IMR-90 (cell line): Measurements from ENCODE around the gene ANGPTL5. TPM values are rescaled to one million over a fixed set of nuclear protein-coding genes. Genes with fewer than 3 reads are reported as not detected.

Experiments
- ATAC-seq: fragments of 200-7000 bp; cut with Tn5 transposase; 2 replicates; pipeline ENCODE4 v1.9.1; 2020; ENCODE audit warnings: low read depth, mild to moderate bottlenecking, moderate library complexity
- BruUV-seq: library from RNA; stranded (reverse); fragments of 400-500 nt; replicated peaks from 2 replicates; lab custom pipeline; 2021; lab: Mats Ljungman, UMichigan
- CTCF ChIA-PET: fragments of 300-600 bp; formaldehyde crosslinking; extraction: SDS; loops from one replicate; lab custom pipeline; 2021; ENCODE audit warnings: antibody characterized with exemption; lab: Yijun Ruan, JAX
- POLR2A ChIA-PET: fragments of 300-600 bp; sonication (Branson Sonifier 250); formaldehyde crosslinking; loops from one replicate; lab custom pipeline; 2022; ENCODE audit warnings: antibody characterized with exemption; ENCODE audit not compliant: unreplicated experiment; lab: Charles Lee
- DNase-seq: peaks from one replicate; pipeline ENCODE4 v3.0.0; 2013
- H2AFZ ChIP-seq: replicated peaks from 2 replicates; pipeline ENCODE3; 2013; ENCODE audit warnings: low read length, mild to moderate bottlenecking; ENCODE audit not compliant: poor library complexity
- H2AK5ac ChIP-seq: 2 replicates; pipeline ENCODE4 v1.6.1; 2013; ENCODE audit warnings: low read depth, low read length, inconsistent platforms
- H2AK9ac ChIP-seq: replicated peaks from 2 replicates; pipeline ENCODE3; 2013; ENCODE audit warnings: mild to moderate bottlenecking, low read depth, low read length, moderate library complexity; ENCODE audit not compliant: poor library complexity
- H2BK120ac ChIP-seq: 2 replicates; pipeline ENCODE4 v1.6.1; 2013; ENCODE audit warnings: low read depth, low read length, inconsistent platforms
- H2BK15ac ChIP-seq: 3 replicates; pipeline ENCODE4 v1.6.1; 2013; ENCODE audit warnings: low read depth, low read length, inconsistent platforms
- H2BK20ac ChIP-seq: 2 replicates; pipeline ENCODE4 v1.6.1; 2013; ENCODE audit warnings: low read depth, mild to moderate bottlenecking, inconsistent platforms, low read length, moderate library complexity
- H2BK5ac ChIP-seq: 2 replicates; pipeline ENCODE4 v1.6.1; 2013; ENCODE audit warnings: mild to moderate bottlenecking, low read depth, low read length, inconsistent platforms; ENCODE audit not compliant: poor library complexity, severe bottlenecking
- H3K14ac ChIP-seq: replicated peaks from 2 replicates; pipeline ENCODE4 v1.6.1; 2013; ENCODE audit warnings: low read depth, low read length, inconsistent platforms
- H3K18ac ChIP-seq: 2 replicates; pipeline ENCODE4 v1.6.1; 2013; ENCODE audit warnings: low read depth, low read length, control low read depth
- H3K23ac ChIP-seq: 2 replicates; pipeline ENCODE4 v1.6.1; 2013; ENCODE audit warnings: low read depth, low read length, inconsistent platforms
- H3K27ac ChIP-seq: 2 replicates; pipeline ENCODE4 v1.5.1; 2013; ENCODE audit warnings: mild to moderate bottlenecking, control low read depth, low read length; ENCODE audit not compliant: insufficient read depth
- H3K27me3 ChIP-seq: 2 replicates; pipeline ENCODE4 v1.6.1; 2013; ENCODE audit warnings: low read length; ENCODE audit not compliant: control insufficient read depth, insufficient read depth
- H3K36me3 ChIP-seq: 2 replicates; pipeline ENCODE4 v1.6.1; 2013; ENCODE audit warnings: low read length, mixed read lengths; ENCODE audit not compliant: control insufficient read depth, insufficient read depth
- H3K4ac ChIP-seq: 2 replicates; pipeline ENCODE4 v1.6.1; 2013; ENCODE audit warnings: low read depth, low read length, inconsistent platforms
- H3K4me1 ChIP-seq: 2 replicates; pipeline ENCODE4 v1.6.1; 2013; ENCODE audit warnings: low read length, mixed read lengths; ENCODE audit not compliant: control insufficient read depth, insufficient read depth
- H3K4me2 ChIP-seq: 2 replicates; pipeline ENCODE4 v1.6.1; 2013; ENCODE audit warnings: low read depth, mild to moderate bottlenecking, control low read depth, low read length, moderate library complexity
- H3K4me3 ChIP-seq: 2 replicates; pipeline ENCODE4 v1.5.1; 2013; ENCODE audit warnings: low read depth, mild to moderate bottlenecking, control low read depth, low read length, moderate library complexity; ENCODE audit not compliant: insufficient read depth
- H3K56ac ChIP-seq: 2 replicates; pipeline ENCODE4 v1.6.1; 2013; ENCODE audit warnings: low read length, inconsistent platforms; ENCODE audit not compliant: insufficient read depth; ENCODE audit errors: extremely low read depth
- H3K79me1 ChIP-seq, 2 experiments: 2 replicates each; pipeline ENCODE4 v1.6.1; 2013; ENCODE audit warnings: low read length in 2 of 2, inconsistent platforms in 1 of 2, low read depth in 1 of 2
- H3K9ac ChIP-seq: 2 replicates; pipeline ENCODE4 v1.6.1; 2013; ENCODE audit warnings: low read depth, low read length, control low read depth
- H3K9me1 ChIP-seq: 2 replicates; pipeline ENCODE4 v1.6.1; 2013; ENCODE audit warnings: low read length, inconsistent platforms; ENCODE audit not compliant: insufficient read depth
- H3K9me3 ChIP-seq: 2 replicates; pipeline ENCODE4 v1.6.1; 2013; ENCODE audit warnings: low read length; ENCODE audit not compliant: control insufficient read depth, insufficient read depth
- H4K20me1 ChIP-seq: 2 replicates; pipeline ENCODE4 v1.6.1; 2013; ENCODE audit warnings: low read length, inconsistent platforms; ENCODE audit not compliant: insufficient read depth
- H4K5ac ChIP-seq: 2 replicates; pipeline ENCODE4 v1.6.1; 2013; ENCODE audit warnings: mild to moderate bottlenecking, low read depth, low read length, control low read depth
- H4K8ac ChIP-seq, 2 experiments: 2 replicates each; pipeline ENCODE4 v1.6.1; 2013; ENCODE audit warnings: low read depth in 2 of 2, low read length in 2 of 2, control low read depth in 1 of 2, inconsistent platforms in 1 of 2
- H4K91ac ChIP-seq: 2 replicates; pipeline ENCODE4 v1.6.1; 2013; ENCODE audit warnings: low read depth, low read length, inconsistent platforms; ENCODE audit not compliant: insufficient read depth
- BHLHE40 ChIP-seq: fragments of 150-350 bp; IDR thresholded peaks from 2 replicates; pipeline ENCODE4 v1.6.1; 2016; ENCODE audit warnings: mild to moderate bottlenecking, low read depth, low read length
- CEBPB ChIP-seq: IDR thresholded peaks from 2 replicates; pipeline ENCODE4 v1.6.1; 2012; ENCODE audit warnings: low read depth, low read length, improper control_type of control experiment
- CHD1 ChIP-seq: IDR thresholded peaks from 2 replicates; pipeline ENCODE4 v1.6.1; 2012; ENCODE audit warnings: low read depth, low read length, improper control_type of control experiment
- CTCF ChIP-seq: conservative IDR thresholded peaks from 2 replicates; pipeline ENCODE4 v1.5.1; 2012; ENCODE audit warnings: mild to moderate bottlenecking, low read depth, low read length, improper control_type of control experiment
- ELK1 ChIP-seq: fragments of 150-350 bp; IDR thresholded peaks from 2 replicates; pipeline ENCODE4 v1.6.1; 2016; ENCODE audit warnings: low read depth, mild to moderate bottlenecking, low read length, moderate library complexity, borderline replicate concordance
- FOS ChIP-seq: fragments of 150-350 bp; IDR thresholded peaks from 2 replicates; pipeline ENCODE4 v1.6.1; 2016; ENCODE audit warnings: low read depth, low read length
- MAFK ChIP-seq: IDR thresholded peaks from 2 replicates; pipeline ENCODE4 v1.6.1; 2012; ENCODE audit warnings: low read depth, low read length, improper control_type of control experiment
- MAZ ChIP-seq: IDR thresholded peaks from 2 replicates; pipeline ENCODE4 v1.6.1; 2012; ENCODE audit warnings: low read depth, mild to moderate bottlenecking, low read length, improper control_type of control experiment, moderate library complexity, borderline replicate concordance
- MXI1 ChIP-seq: IDR thresholded peaks from 2 replicates; pipeline ENCODE4 v1.6.1; 2012; ENCODE audit warnings: low read depth, mild to moderate bottlenecking, low read length, moderate library complexity, borderline replicate concordance
- NFE2L2 ChIP-seq: fragments of 150-350 bp; IDR thresholded peaks from 2 replicates; pipeline ENCODE4 v1.6.1; 2016; ENCODE audit warnings: low read depth, mild to moderate bottlenecking, low read length
- POLR2A ChIP-seq: IDR thresholded peaks from 2 replicates; pipeline ENCODE4 v1.6.1; 2012; ENCODE audit warnings: mild to moderate bottlenecking, low read depth, low read length
- RAD21 ChIP-seq: IDR thresholded peaks from 2 replicates; pipeline ENCODE4 v1.6.1; 2012; ENCODE audit warnings: low read length, improper control_type of control experiment
- RCOR1 ChIP-seq: IDR thresholded peaks from 2 replicates; pipeline ENCODE4 v1.6.1; 2012; ENCODE audit warnings: mild to moderate bottlenecking, low read length, improper control_type of control experiment; ENCODE audit not compliant: insufficient replicate concordance
- RFX5 ChIP-seq: IDR thresholded peaks from 2 replicates; pipeline ENCODE4 v1.8.0; 2012; ENCODE audit warnings: low read depth, mild to moderate bottlenecking, low read length, moderate library complexity
- SMC3 ChIP-seq: fragments of 150-350 bp; IDR thresholded peaks from 2 replicates; pipeline ENCODE4 v1.6.1; 2016; ENCODE audit warnings: low read depth, mild to moderate bottlenecking, antibody characterized with exemption, low read length, moderate library complexity
- WGBS, 2 experiments: methylation state at CpG; one replicate each; pipeline versions ENCODE4 v1.1.5 to v1.1.7; 2013; ENCODE audit warnings: missing lambda C conversion rate in 2 of 2; ENCODE audit not compliant: insufficient read length in 1 of 2; ENCODE audit errors: extremely low coverage in 2 of 2; 5-methylcytosine and 5-hydroxymethylcytosine counted together
- dilution Hi-C: fragments of 300-500 bp; cut with HindIII; formaldehyde crosslinking; loops from one replicate; pipeline ENCODE4 v1.14.3; 2018; ENCODE audit warnings: low sequenced_read_pairs; ENCODE audit not compliant: unreplicated experiment
- in situ Hi-C: fragments of 300-500 bp; cut with MboI; formaldehyde crosslinking; loops from 3 replicates; pipeline ENCODE4 v1.14.3; 2019; ENCODE audit warnings: low sequenced_read_pairs, inconsistent platforms, mixed read lengths
- intact Hi-C: fragments of 100-400 bp; cut with micrococcal nuclease; formaldehyde crosslinking; loops from 2 replicates; pipeline ENCODE4 v1.10.0; 2022
- polyA plus RNA-seq, 3 experiments: library from polyadenylated mRNA; depleted of rRNA; stranded (reverse); fragments of >200 nt; gene quantifications; 2 replicates each; pipeline ENCODE4 v1.2.3, GENCODE V29; 2012; ENCODE audit warnings: low replicate concordance in 1 of 3
- total RNA-seq: library from RNA; depleted of rRNA; stranded (reverse); fragments of >200 nt; gene quantifications from 2 replicates; pipeline ENCODE4 v1.2.3, GENCODE V29; 2012
- TF ChIP-seq, protein P1 (sequence below): fragments of 150-350 bp; IDR thresholded peaks from 2 replicates; pipeline ENCODE4 v1.6.1; 2017; ENCODE audit warnings: mild to moderate bottlenecking, antibody characterized with exemption, low read length, low read depth

ANGPTL5 gene
- total and polyA plus RNA-seq, 2 of the 4 experiments (the other 2 are of a cell fraction): not detected

- Histone ChIP-seq H3K14ac (no peak overlapping the region), H3K79me1 (no peaks in the 10 kb centered on the region), H2AK9ac (no peak overlapping the region), H3K36me3 (no peaks in the 10 kb centered on the region), H3K9me1 (0 out of 2 replicates have a peak, but pooled peaks cover 2% of the 10 kb centered on the region), H4K5ac (no peak overlapping the region), H3K56ac (no peak overlapping the region), H4K20me1 (no peaks in the 10 kb centered on the region), H3K4me3 (no peak overlapping the region), H3K18ac (no peak overlapping the region), H3K4me2 (no peak overlapping the region), H2BK5ac (no peak overlapping the region), H4K91ac (no peak overlapping the region), H3K4ac (no peak overlapping the region), H3K27me3 (no peaks in the 10 kb centered on the region), H3K4me1 (no peaks in the 10 kb centered on the region), H3K23ac (no peak overlapping the region), H3K9me3 (no peaks in the 10 kb centered on the region), H4K8ac (no peak overlapping the region), H2BK15ac (no peak overlapping the region), H2BK120ac (no peak overlapping the region), H3K9ac (no peak overlapping the region), H2AFZ (no peak overlapping the region), H3K27ac (no peak overlapping the region), H2AK5ac (no peak overlapping the region), H2BK20ac (no peak overlapping the region)
- in situ Hi-C loops (no loop called here), dilution Hi-C loops (no loop called here), intact Hi-C loops (no loop called here)
- WGBS, 2 experiments: no CpG with 5 or more reads among the region's 2 CpGs
- DNase-seq: no peak
- no peak for TF ChIP-seq RAD21
- TF ChIP-seq BHLHE40: no peak
- no peak for TF ChIP-seq NFE2L2
- TF ChIP-seq MAFK: no peak
- no peak for TF ChIP-seq POLR2A
- no peak for TF ChIP-seq ELK1
- no peak for TF ChIP-seq RCOR1
- no peak for TF ChIP-seq SMC3
- no peak for TF ChIP-seq RFX5
- TF ChIP-seq CHD1: no peak
- TF ChIP-seq MAZ: no peak
- no peak for TF ChIP-seq CTCF
- TF ChIP-seq MXI1: no peak
- TF ChIP-seq FOS: no peak
- TF ChIP-seq, protein P1, sequence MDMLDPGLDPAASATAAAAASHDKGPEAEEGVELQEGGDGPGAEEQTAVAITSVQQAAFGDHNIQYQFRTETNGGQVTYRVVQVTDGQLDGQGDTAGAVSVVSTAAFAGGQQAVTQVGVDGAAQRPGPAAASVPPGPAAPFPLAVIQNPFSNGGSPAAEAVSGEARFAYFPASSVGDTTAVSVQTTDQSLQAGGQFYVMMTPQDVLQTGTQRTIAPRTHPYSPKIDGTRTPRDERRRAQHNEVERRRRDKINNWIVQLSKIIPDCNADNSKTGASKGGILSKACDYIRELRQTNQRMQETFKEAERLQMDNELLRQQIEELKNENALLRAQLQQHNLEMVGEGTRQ: no peak
- TF ChIP-seq CEBPB: no peak
- ATAC-seq: no peak
- no TSS peak for BruUV-seq
- ChIA-PET POLR2A (no interaction called here), CTCF (no interaction called here)
Observed at GRCh38 chr11:101923554-101923953, 7.2 kb upstream of the ANGPTL5 start.
